ENCODE measurements around the gene PSMD12. TPM values are rescaled to one million over a fixed set of nuclear protein-coding genes. Genes with fewer than 3 reads are reported as not detected.

Gene PSMD12
- total and polyA plus RNA-seq, 9 of the 15 experiments (the other 6 are each of a cell fraction or from before 2014, with no cell fraction given): 36.6 to 150 (median 65.5) TPM

GRCh38 chr17:67366193-67367157 is at the start of gene PSMD12 (continued):
- TF ChIP-seq POLR2AphosphoS2 (IDR thresholded peaks at IDR 0.05; ENCODE audit: low read length) (no peak; the same call in 1 of the 2 replicates), FUS (optimal IDR thresholded peaks at IDR 0.05; ENCODE audit: low read depth, low read length) (peak; percentile 57), TAF1 (IDR thresholded peaks at IDR 0.05; ENCODE audit: control insufficient read depth, extremely low read depth, insufficient read depth, low read length, severe bottlenecking) (peak; percentile 96), SFPQ (IDR thresholded peaks at IDR 0.05; ENCODE audit: low read depth, low read length) (no peak), STAT5B (CRISPR knock-in tag; IDR thresholded peaks at IDR 0.05) (no peak), YBX1 (IDR thresholded peaks at IDR 0.05) (no peak), CREB1 (IDR thresholded peaks at IDR 0.05) (peak; percentile 14; the same call in 1 of the 2 replicates), CREB1 (CRISPR knock-in tag; IDR thresholded peaks at IDR 0.05) (peak; percentile 68), U2AF2 (optimal IDR thresholded peaks at IDR 0.05; ENCODE audit: low read depth, low read length) (no peak), CBFA2T3 (IDR thresholded peaks at IDR 0.05) (no peak), JUNB (CRISPR knock-in tag; conservative IDR thresholded peaks at IDR 0.05) (no peak), PRMT5 (CRISPR knock-in tag; IDR thresholded peaks at IDR 0.05) (0 out of 2 replicates have a peak, but pooled peaks have one; percentile 3), SIRT6 (IDR thresholded peaks at IDR 0.05; ENCODE audit: low read depth, low read length) (no peak), FOXJ2 (tag; IDR thresholded peaks at IDR 0.05) (no peak), ZNF140 (CRISPR knock-in tag; IDR thresholded peaks at IDR 0.05) (no peak), CSDE1 (IDR thresholded peaks at IDR 0.05) (no peak), SMAD4 (CRISPR knock-in tag; conservative IDR thresholded peaks at IDR 0.05) (0 out of 2 replicates have a peak, but pooled peaks have one; percentile 40), NFXL1 (CRISPR knock-in tag; IDR thresholded peaks at IDR 0.05) (no peak), NR1H2 (CRISPR knock-in tag; IDR thresholded peaks at IDR 0.05) (no peak)
- TF ChIP-seq, protein P1, sequence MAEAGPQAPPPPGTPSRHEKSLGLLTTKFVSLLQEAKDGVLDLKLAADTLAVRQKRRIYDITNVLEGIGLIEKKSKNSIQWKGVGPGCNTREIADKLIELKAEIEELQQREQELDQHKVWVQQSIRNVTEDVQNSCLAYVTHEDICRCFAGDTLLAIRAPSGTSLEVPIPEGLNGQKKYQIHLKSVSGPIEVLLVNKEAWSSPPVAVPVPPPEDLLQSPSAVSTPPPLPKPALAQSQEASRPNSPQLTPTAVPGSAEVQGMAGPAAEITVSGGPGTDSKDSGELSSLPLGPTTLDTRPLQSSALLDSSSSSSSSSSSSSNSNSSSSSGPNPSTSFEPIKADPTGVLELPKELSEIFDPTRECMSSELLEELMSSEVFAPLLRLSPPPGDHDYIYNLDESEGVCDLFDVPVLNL (CRISPR knock-in tag; IDR thresholded peaks at IDR 0.05; ENCODE audit: low read depth): peak; percentile 78; the same call in 1 of the 2 replicates
- TF ChIP-seq, protein P2, sequence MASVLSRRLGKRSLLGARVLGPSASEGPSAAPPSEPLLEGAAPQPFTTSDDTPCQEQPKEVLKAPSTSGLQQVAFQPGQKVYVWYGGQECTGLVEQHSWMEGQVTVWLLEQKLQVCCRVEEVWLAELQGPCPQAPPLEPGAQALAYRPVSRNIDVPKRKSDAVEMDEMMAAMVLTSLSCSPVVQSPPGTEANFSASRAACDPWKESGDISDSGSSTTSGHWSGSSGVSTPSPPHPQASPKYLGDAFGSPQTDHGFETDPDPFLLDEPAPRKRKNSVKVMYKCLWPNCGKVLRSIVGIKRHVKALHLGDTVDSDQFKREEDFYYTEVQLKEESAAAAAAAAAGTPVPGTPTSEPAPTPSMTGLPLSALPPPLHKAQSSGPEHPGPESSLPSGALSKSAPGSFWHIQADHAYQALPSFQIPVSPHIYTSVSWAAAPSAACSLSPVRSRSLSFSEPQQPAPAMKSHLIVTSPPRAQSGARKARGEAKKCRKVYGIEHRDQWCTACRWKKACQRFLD (CRISPR knock-in tag; IDR thresholded peaks at IDR 0.05): no peak
- TF ChIP-seq, protein P3, sequence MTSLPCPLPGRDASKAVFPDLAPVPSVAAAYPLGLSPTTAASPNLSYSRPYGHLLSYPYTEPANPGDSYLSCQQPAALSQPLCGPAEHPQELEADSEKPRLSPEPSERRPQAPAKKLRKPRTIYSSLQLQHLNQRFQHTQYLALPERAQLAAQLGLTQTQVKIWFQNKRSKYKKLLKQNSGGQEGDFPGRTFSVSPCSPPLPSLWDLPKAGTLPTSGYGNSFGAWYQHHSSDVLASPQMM (CRISPR knock-in tag; IDR thresholded peaks at IDR 0.05): no peak

Data from K562 (cell line).